OCI-LY3 (cell line): ENCODE measurements around the gene NOTCH2NLA.
"Not testable (repeated sequence)": the region's sequence is repeated elsewhere in the genome, so short reads cannot be mapped to it uniquely, and the experiment has no call there.

Source experiments
- EZH2phosphoT487 ChIP-seq: fragments of 200-600 bp; shearing (Covaris generic); IDR thresholded peaks from 2 replicates; pipeline ENCODE4 v1.6.1; 2018; ENCODE audit warnings: antibody characterized with exemption, mixed run types, low read depth
- TF ChIP-seq, protein P1 (sequence below): fragments of 200-600, 300-600 bp; sonication (generic); IDR thresholded peaks from 2 replicates; pipeline ENCODE4 v1.5.1; 2014; ENCODE audit warnings: antibody characterized with exemption, low read length, low read depth

DNA sequence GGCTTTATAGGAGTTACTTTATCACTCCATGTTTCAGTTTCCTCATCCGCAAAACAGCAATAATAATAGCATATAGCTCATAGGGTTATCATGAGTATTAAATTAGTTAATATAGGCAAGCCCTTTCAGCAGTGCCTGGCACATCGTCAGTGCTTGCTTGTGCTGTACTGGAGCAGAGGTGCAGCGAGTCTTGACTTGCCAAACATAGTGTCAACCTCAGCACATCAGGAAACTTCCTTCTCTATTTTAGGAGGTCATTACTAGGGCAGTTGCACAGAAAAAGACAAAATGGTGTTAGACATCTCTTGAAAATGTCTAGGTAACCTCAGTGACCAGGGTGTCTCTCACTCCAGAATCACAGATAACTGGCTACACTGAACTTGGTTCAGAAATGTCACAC, 35.9 kb upstream of the NOTCH2NLA start:
- TF ChIP-seq, protein P1, sequence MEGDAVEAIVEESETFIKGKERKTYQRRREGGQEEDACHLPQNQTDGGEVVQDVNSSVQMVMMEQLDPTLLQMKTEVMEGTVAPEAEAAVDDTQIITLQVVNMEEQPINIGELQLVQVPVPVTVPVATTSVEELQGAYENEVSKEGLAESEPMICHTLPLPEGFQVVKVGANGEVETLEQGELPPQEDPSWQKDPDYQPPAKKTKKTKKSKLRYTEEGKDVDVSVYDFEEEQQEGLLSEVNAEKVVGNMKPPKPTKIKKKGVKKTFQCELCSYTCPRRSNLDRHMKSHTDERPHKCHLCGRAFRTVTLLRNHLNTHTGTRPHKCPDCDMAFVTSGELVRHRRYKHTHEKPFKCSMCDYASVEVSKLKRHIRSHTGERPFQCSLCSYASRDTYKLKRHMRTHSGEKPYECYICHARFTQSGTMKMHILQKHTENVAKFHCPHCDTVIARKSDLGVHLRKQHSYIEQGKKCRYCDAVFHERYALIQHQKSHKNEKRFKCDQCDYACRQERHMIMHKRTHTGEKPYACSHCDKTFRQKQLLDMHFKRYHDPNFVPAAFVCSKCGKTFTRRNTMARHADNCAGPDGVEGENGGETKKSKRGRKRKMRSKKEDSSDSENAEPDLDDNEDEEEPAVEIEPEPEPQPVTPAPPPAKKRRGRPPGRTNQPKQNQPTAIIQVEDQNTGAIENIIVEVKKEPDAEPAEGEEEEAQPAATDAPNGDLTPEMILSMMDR: not testable (repeated sequence)
- TF ChIP-seq EZH2phosphoT487: not testable (repeated sequence)
